Smooth muscle cell (in vitro differentiated cells): Measurements from ENCODE around the gene MMP25. TPM values are rescaled to one million over a fixed set of nuclear protein-coding genes. Genes with fewer than 3 reads are reported as not detected.
"Not testable (repeated sequence)": the region's sequence is repeated elsewhere in the genome, so short reads cannot be mapped to it uniquely, and the experiment has no call there.

Source experiments
- DNase-seq: peaks from one replicate; lab custom pipeline; 2025; ENCODE audit not compliant: unreplicated experiment; lab: John Stamatoyannopoulos, UW
- H2AFZ ChIP-seq: fragments of 200-600 bp; sonication (generic); 2 replicates; pipeline ENCODE4 v1.6.0; 2016; ENCODE audit warnings: antibody characterized with exemption, low read depth, mild to moderate bottlenecking
- H3F3A ChIP-seq: fragments of 200-600 bp; sonication (generic); 2 replicates; pipeline ENCODE4 v1.6.0; 2017; ENCODE audit warnings: antibody characterized with exemption, low read depth
- H3K27ac ChIP-seq: fragments of 200-600 bp; sonication (generic); 2 replicates; pipeline ENCODE4 v1.5.1; 2016; ENCODE audit warnings: low read depth, mild to moderate bottlenecking
- H3K27me3 ChIP-seq: fragments of 200-600 bp; sonication (generic); 2 replicates; pipeline ENCODE4 v1.6.1; 2016; ENCODE audit warnings: low read depth, mild to moderate bottlenecking
- H3K36me3 ChIP-seq: fragments of 200-600 bp; sonication (generic); 2 replicates; pipeline ENCODE4 v1.5.1; 2016; ENCODE audit warnings: low read depth
- H3K4me1 ChIP-seq: fragments of 200-600 bp; sonication (generic); 2 replicates; pipeline ENCODE4 v1.5.1; 2016; ENCODE audit warnings: low read depth
- H3K4me2 ChIP-seq: fragments of 200-600 bp; sonication (generic); 2 replicates; pipeline ENCODE4 v1.6.0; 2016; ENCODE audit warnings: mild to moderate bottlenecking
- H3K4me3 ChIP-seq: fragments of 200-600 bp; sonication (generic); 2 replicates; pipeline ENCODE4 v1.5.1; 2016; ENCODE audit warnings: mild to moderate bottlenecking
- H3K79me2 ChIP-seq: fragments of 200-600 bp; sonication (generic); 2 replicates; pipeline ENCODE4 v1.6.0; 2016; ENCODE audit warnings: low read depth, mild to moderate bottlenecking
- H3K9ac ChIP-seq: fragments of 200-600 bp; sonication (generic); 2 replicates; pipeline ENCODE4 v1.6.0; 2016; ENCODE audit warnings: low read depth
- H3K9me3 ChIP-seq: fragments of 200-600 bp; sonication (generic); replicated peaks from 2 replicates; pipeline ENCODE4 v1.5.1; 2016; ENCODE audit warnings: low read depth
- H4K20me1 ChIP-seq: fragments of 200-600 bp; sonication (generic); 2 replicates; pipeline ENCODE4 v1.6.0; 2016; ENCODE audit warnings: low read depth
- WGBS: methylation state at CpG from one replicate; pipeline ENCODE4 v1.1.7; 2016; ENCODE audit warnings: low lambda C conversion rate; 5-methylcytosine and 5-hydroxymethylcytosine counted together
- polyA plus RNA-seq: library from polyadenylated mRNA; unstranded; fragments of >200 nt; fragmentation: Nextera tagmentation; extraction: Ambion mirVana; gene quantifications from 2 replicates; pipeline ENCODE4 v1.2.1, GENCODE V29; 2016
- total RNA-seq: library from RNA; depleted of rRNA; stranded (reverse); fragments of >200 nt; gene quantifications from 2 replicates; pipeline ENCODE4 v1.2.3, GENCODE V29; 2014
- TF ChIP-seq, protein P1 (sequence below): fragments of 200-600 bp; sonication (generic); IDR thresholded peaks from 2 replicates; pipeline ENCODE4 v1.5.1; 2017; ENCODE audit warnings: borderline replicate concordance, mild to moderate bottlenecking, antibody characterized with exemption; ENCODE audit not compliant: insufficient read depth, poor library complexity, severe bottlenecking

Gene MMP25
- total and polyA plus RNA-seq, 2 experiments from 2014 or later: 0.90 to 1.3 TPM

DNA sequence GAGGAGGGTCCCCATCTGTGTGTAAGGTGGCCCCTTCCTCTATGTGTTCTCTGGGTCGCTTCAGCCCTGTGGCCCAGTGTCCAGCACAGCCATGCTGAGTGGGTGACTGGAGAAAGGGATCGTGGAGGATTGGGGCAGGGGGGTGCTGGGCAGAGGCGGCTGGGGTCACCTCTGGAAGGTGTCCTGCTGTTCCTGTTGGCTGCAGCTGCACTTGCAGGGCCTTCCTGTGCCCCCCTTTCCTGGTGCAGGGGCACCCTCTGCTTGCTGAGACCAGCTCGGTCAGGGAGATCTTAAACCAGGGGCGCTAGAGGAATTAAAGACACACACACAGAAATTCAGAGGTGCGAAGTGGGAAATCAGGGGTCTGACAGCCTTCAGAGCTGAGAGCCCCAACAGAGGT, 30.2 kb downstream of the MMP25 start:
- Histone ChIP-seq H3K9ac (no peak overlapping the region), H3K79me2 (no peaks in the 10 kb centered on the region), H4K20me1 (no peaks in the 10 kb centered on the region), H3K9me3 (no peaks in the 10 kb centered on the region), H3K27ac (no peak overlapping the region), H3K4me1 (no peaks in the 10 kb centered on the region), H2AFZ (no peak overlapping the region), H3K4me3 (no peak overlapping the region), H3K36me3 (no peaks in the 10 kb centered on the region), H3K4me2 (no peak overlapping the region), H3K27me3 (no peaks in the 10 kb centered on the region), H3F3A (no peaks in the 10 kb centered on the region)
- TF ChIP-seq, protein P1, sequence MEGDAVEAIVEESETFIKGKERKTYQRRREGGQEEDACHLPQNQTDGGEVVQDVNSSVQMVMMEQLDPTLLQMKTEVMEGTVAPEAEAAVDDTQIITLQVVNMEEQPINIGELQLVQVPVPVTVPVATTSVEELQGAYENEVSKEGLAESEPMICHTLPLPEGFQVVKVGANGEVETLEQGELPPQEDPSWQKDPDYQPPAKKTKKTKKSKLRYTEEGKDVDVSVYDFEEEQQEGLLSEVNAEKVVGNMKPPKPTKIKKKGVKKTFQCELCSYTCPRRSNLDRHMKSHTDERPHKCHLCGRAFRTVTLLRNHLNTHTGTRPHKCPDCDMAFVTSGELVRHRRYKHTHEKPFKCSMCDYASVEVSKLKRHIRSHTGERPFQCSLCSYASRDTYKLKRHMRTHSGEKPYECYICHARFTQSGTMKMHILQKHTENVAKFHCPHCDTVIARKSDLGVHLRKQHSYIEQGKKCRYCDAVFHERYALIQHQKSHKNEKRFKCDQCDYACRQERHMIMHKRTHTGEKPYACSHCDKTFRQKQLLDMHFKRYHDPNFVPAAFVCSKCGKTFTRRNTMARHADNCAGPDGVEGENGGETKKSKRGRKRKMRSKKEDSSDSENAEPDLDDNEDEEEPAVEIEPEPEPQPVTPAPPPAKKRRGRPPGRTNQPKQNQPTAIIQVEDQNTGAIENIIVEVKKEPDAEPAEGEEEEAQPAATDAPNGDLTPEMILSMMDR: no peak
- WGBS: 67% methylated on average over 6 of the region's 6 CpGs
- no peak for DNase-seq

DNA sequence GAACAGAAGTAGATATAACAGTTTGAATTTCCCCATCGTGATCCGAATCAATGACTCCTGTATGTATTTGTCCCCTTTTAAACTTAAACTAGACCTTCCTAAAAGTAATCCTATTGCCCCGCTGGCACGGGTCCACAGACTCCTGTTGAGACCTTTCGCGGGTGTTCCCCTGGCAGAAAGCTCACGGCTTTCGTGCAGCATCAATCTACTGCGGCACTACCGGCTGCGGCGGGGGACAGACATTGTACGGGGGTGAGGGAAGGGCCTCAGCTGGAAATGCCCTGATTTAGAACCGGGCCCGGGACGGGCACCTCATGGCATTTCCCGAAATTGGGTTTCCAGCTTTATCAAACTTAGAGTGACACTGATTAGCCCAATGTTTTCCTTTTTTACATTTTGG, 33.7 kb downstream of the MMP25 start:
- H3K79me2 ChIP-seq: no peaks in the 10 kb centered on the region
- TF ChIP-seq, protein P1: no peak
- no peaks in the 10 kb centered on the region for H3K27me3 ChIP-seq
- H2AFZ ChIP-seq: no peak overlapping the region
- WGBS: 93% methylated on average over 17 of the region's 17 CpGs
- H3K36me3 ChIP-seq: no peaks in the 10 kb centered on the region
- H3K9me3 ChIP-seq: no peaks in the 10 kb centered on the region
- no peak for DNase-seq
- no peak overlapping the region for H3K9ac ChIP-seq
- H3F3A ChIP-seq: no peaks in the 10 kb centered on the region
- H4K20me1 ChIP-seq: no peaks in the 10 kb centered on the region
- H3K4me2 ChIP-seq: no peak overlapping the region
- no peak overlapping the region for H3K27ac ChIP-seq
- no peak overlapping the region for H3K4me3 ChIP-seq
- H3K4me1 ChIP-seq: no peaks in the 10 kb centered on the region

GRCh38 chr16:3081957-3082356, 35.6 kb downstream of the MMP25 start:
- 95% methylated on average over 9 of the region's 13 CpGs for WGBS
- not testable (repeated sequence) for H3K4me1 ChIP-seq, H3K27me3 ChIP-seq, H3F3A ChIP-seq, H3K4me2 ChIP-seq, H2AFZ ChIP-seq, H3K9me3 ChIP-seq, H4K20me1 ChIP-seq, H3K9ac ChIP-seq, H3K27ac ChIP-seq, H3K36me3 ChIP-seq, H3K79me2 ChIP-seq, H3K4me3 ChIP-seq, DNase-seq

DNA sequence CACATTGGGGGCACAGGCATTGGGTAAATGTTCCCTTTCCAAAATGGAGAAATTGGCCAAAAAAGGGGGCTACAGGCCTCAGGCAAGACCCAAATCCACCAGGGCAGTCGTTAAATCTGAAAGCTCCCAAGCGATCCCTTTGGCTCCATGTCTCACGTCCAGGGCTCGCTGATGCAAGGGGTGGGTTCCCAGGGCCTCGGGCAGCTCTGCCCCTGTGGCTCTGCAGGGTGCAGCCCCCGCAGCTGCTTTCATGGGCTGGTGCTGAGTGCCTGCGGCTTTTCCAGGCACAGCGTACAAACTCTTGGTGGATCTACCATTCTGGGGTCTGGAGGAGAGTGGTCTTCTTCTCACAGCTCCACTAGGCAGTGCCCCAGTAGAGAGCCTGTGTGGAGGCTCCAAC, 37.0 kb downstream of the MMP25 start:
- not testable (repeated sequence) for DNase-seq, H3K9me3 ChIP-seq, H3K27me3 ChIP-seq, H3K27ac ChIP-seq, H3K9ac ChIP-seq, H3F3A ChIP-seq, H3K36me3 ChIP-seq, H3K4me2 ChIP-seq, H4K20me1 ChIP-seq, H3K4me3 ChIP-seq, H3K4me1 ChIP-seq, H2AFZ ChIP-seq, H3K79me2 ChIP-seq
- 91% methylated on average over 8 of the region's 8 CpGs for WGBS

DNA sequence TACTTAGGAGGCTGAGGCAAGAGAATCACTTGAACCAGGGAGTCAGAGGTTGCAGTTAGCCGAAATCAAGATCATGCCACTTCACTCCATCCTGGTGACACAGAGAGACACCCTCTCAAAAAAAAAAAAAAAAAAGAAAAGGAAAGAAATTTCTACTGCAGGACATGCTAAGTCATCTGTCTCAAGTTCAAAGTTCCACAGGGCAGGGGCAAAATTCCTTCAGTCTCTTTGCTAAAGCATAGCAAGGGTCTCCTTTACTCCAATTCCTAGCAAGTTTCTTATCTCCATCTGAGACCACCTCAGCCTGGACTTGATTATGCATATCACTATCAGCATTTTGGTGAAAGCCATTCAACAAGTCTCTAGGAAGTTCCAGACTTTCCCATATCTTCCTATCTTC, 38.1 kb downstream of the MMP25 start:
- 100% methylated on average over 1 of the region's 1 CpG for WGBS
- no peak overlapping the region for H3K9ac ChIP-seq
- H3K4me2 ChIP-seq: no peak overlapping the region
- no peaks in the 10 kb centered on the region for H3K9me3 ChIP-seq
- TF ChIP-seq, protein P1: no peak
- no peaks in the 10 kb centered on the region for H3K27me3 ChIP-seq
- H3K36me3 ChIP-seq: no peaks in the 10 kb centered on the region
- no peak for DNase-seq
- H3K79me2 ChIP-seq: no peaks in the 10 kb centered on the region
- H4K20me1 ChIP-seq: no peaks in the 10 kb centered on the region
- no peak overlapping the region for H3K27ac ChIP-seq
- no peaks in the 10 kb centered on the region for H3K4me1 ChIP-seq
- no peaks in the 10 kb centered on the region for H3F3A ChIP-seq
- no peak overlapping the region for H3K4me3 ChIP-seq
- H2AFZ ChIP-seq: no peak overlapping the region
